ENCODE measurements around the gene ACVR1B. TPM values are rescaled to one million over a fixed set of nuclear protein-coding genes. Genes with fewer than 3 reads are reported as not detected.

ACVR1B gene
- total RNA-seq, 2 experiments from 2014 or later = 5.5 to 5.7 TPM

DNA sequence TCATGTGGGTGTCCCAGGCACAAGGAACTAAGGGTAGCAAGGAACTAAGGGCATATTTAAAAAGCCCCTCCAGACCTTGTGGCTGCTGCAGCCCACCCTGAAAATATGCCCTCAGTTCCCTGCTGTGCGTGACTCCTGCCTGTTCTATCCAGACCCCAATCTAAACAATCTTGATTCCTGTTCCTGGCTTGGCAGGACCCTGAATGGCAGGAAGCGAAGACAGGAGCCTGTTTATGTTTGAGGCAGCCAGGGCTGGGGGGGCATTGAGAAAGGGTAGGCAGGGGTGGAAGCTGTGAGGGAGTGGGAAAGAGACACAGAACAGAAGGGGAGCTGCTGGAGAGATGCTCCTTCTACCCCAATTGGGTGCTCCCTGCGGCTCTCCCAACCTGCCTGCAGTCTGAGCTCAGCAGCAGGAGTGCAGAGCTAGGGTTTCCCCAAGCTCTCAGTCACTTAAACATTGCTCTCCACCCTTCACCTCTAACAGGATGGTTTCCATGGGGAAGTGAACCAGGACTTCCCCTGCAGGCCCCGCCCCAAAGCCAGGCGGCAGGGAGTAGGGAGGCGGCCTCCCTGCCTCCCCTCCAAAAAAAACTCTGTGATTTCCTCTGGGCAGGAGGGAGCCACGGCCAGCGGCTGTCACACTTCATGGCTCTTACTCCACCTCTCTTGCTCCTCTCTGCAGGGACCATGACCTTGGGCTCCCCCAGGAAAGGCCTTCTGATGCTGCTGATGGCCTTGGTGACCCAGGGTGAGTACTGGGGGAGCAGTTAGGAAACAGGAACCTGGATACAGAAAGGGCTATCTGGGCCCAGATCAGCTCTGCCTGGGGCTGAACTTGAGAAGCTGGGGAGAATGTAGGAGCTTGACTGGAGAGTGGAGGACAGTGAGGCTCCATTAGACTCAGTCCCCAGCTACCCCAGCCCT is 39.4 kb upstream of the ACVR1B start:
- no peak overlapping the region for H3K4me3 Mint-ChIP-seq
- POLR2A ChIA-PET = no interaction called here
- H3K36me3 Mint-ChIP-seq (ENCODE audit: low read depth) = no peaks in the 10 kb centered on the region
- CTCF ChIA-PET = interaction anchor here (0.7 to 1.8 kb wide), 6 partner anchors 10 to 114 kb away, joined by 3 to 8 read pairs (median 4); no protein-coding TSS in a partner anchor
- no peak for DNase-seq
- no peak overlapping the region for H3K27ac Mint-ChIP-seq
- no peaks in the 10 kb centered on the region for H3K4me1 Mint-ChIP-seq
- H3K27me3 Mint-ChIP-seq = peaks cover 31% of the 10 kb centered on the region
- no peaks in the 10 kb centered on the region for H3K9me3 Mint-ChIP-seq

DNA sequence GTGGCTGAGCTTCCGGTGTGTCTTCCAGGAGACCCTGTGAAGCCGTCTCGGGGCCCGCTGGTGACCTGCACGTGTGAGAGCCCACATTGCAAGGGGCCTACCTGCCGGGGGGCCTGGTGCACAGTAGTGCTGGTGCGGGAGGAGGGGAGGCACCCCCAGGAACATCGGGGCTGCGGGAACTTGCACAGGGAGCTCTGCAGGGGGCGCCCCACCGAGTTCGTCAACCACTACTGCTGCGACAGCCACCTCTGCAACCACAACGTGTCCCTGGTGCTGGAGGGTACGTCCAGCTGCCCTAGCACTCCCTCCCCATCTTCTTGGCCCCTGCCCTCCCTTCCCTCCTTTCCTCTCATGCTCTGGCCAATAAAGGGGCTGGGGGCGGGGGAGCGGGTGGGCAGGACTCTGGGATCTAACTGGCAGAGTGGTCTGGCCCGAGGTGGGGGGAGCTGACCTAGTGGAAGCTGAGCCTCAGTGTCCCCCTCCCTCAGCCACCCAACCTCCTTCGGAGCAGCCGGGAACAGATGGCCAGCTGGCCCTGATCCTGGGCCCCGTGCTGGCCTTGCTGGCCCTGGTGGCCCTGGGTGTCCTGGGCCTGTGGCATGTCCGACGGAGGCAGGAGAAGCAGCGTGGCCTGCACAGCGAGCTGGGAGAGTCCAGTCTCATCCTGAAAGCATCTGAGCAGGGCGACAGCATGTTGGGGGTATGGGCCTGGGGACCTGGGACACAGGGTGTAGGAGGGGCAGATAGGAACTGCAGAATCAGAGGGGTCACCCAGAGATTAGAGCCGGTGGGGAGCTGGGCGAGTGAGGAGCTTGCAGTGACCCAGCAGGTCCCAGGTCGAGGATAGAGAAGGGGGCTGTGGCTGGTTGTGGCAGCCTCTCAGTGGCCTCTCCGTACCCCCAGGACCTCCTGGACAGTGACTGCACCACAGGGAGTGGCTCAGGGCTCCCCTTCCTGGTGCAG is 38.1 kb upstream of the ACVR1B start:
- no peak overlapping the region for H3K27ac Mint-ChIP-seq
- H3K36me3 Mint-ChIP-seq (ENCODE audit: low read depth) = no peaks in the 10 kb centered on the region
- no peaks in the 10 kb centered on the region for H3K4me1 Mint-ChIP-seq
- H3K4me3 Mint-ChIP-seq = no peak overlapping the region
- H3K27me3 Mint-ChIP-seq = peaks cover 24% of the 10 kb centered on the region
- no peaks in the 10 kb centered on the region for H3K9me3 Mint-ChIP-seq
- ChIA-PET CTCF (interaction anchor here (0.7 to 1.8 kb wide), 5 partner anchors 9 to 113 kb away, joined by 3 to 8 read pairs (median 4); no protein-coding TSS in a partner anchor), POLR2A (no interaction called here)
- DNase-seq = no peak

DNA sequence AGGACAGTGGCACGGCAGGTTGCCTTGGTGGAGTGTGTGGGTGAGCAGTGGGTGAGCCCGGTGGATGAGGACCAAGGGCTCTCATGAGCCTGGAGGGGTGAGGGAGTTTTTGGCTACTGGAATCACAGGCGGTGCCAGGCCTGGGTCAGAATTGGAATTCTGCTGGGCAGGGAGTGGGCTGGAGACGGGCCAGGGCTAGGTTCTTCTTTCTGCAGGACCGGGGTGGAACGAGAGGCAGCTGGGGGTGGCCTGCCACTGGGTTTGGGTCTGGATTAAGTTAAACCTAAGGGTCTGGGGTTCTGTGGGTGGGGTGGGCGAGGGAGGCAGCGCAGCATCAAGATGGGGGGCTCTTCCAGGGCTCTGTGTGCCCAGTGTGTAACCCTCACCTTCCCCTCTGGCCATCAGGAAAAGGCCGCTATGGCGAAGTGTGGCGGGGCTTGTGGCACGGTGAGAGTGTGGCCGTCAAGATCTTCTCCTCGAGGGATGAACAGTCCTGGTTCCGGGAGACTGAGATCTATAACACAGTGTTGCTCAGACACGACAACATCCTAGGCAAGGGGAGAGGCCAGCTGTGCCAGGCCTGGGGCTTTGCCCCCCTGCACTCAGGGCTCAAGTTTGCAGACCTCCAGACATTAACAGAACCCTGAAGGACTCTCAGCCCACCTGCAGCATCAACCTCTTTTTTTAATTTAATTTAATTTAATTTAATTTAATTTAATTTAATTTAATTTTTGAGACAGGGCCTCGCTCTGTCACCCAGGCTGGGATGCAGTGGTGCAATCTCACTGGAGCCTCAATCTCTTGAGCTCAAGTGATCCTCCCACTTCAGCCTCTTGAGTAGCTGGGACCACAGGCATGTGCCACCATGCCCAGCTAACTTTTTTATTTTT is 37.2 kb upstream of the ACVR1B start:
- Mint-ChIP-seq H3K27me3 (peaks cover 16% of the 10 kb centered on the region), H3K36me3 (ENCODE audit: low read depth) (no peaks in the 10 kb centered on the region), H3K4me1 (no peaks in the 10 kb centered on the region), H3K27ac (no peak overlapping the region), H3K9me3 (no peaks in the 10 kb centered on the region), H3K4me3 (no peak overlapping the region)
- CTCF ChIA-PET = interaction anchor here (1.1 to 1.8 kb wide), 2 partner anchors 10 to 57 kb away, joined by 3 to 5 read pairs; no protein-coding TSS in a partner anchor
- POLR2A ChIA-PET = no interaction called here
- DNase-seq = no peak

DNA sequence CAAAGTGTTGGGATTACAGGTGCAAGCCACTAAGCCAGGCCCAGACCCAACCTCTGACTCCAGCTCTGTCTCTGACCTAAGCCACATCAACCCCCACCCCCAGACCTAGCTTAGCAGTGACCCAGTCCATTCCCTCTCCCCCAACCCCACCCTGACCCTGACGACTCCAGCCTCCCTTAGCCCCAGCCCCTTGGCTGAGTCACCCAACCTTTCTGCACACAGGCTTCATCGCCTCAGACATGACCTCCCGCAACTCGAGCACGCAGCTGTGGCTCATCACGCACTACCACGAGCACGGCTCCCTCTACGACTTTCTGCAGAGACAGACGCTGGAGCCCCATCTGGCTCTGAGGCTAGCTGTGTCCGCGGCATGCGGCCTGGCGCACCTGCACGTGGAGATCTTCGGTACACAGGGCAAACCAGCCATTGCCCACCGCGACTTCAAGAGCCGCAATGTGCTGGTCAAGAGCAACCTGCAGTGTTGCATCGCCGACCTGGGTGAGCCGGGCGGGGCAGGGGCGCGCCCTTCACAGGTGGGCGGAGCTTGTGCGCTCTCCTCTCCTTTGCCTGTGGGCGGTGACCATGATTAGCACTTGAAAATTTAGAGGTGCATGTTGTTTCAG is 36.4 kb upstream of the ACVR1B start:
- ChIA-PET POLR2A (no interaction called here), CTCF (interaction anchor here (1.1 kb wide), 1 partner anchor 56 kb away, joined by 3 read pairs; no protein-coding TSS in a partner anchor)
- no peak overlapping the region for H3K4me3 Mint-ChIP-seq
- no peaks in the 10 kb centered on the region for H3K9me3 Mint-ChIP-seq
- peak overlapping the region; percentile 54 for H3K27ac Mint-ChIP-seq
- DNase-seq = no peak
- no peaks in the 10 kb centered on the region for H3K4me1 Mint-ChIP-seq
- H3K27me3 Mint-ChIP-seq = peaks cover 8% of the 10 kb centered on the region
- no peaks in the 10 kb centered on the region for H3K36me3 Mint-ChIP-seq (ENCODE audit: low read depth)

DNA sequence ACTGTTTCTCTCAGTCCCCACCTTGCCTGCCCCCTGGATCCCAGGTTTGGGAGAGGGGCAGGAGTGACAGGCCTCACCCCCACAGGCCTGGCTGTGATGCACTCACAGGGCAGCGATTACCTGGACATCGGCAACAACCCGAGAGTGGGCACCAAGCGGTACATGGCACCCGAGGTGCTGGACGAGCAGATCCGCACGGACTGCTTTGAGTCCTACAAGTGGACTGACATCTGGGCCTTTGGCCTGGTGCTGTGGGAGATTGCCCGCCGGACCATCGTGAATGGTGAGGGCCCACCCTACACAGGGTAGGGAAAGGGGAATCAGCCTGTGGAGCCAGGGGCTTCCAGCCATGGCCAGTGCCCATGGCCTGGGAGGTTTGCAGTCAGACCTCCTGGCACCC is 35.5 kb upstream of the ACVR1B start:
- Mint-ChIP-seq H3K4me3 (no peak overlapping the region), H3K27ac (no peak overlapping the region), H3K4me1 (no peaks in the 10 kb centered on the region), H3K36me3 (ENCODE audit: low read depth) (no peaks in the 10 kb centered on the region), H3K9me3 (no peaks in the 10 kb centered on the region), H3K27me3 (peaks cover 4% of the 10 kb centered on the region)
- no peak for DNase-seq
- ChIA-PET POLR2A (no interaction called here), CTCF (no interaction called here)

DNA sequence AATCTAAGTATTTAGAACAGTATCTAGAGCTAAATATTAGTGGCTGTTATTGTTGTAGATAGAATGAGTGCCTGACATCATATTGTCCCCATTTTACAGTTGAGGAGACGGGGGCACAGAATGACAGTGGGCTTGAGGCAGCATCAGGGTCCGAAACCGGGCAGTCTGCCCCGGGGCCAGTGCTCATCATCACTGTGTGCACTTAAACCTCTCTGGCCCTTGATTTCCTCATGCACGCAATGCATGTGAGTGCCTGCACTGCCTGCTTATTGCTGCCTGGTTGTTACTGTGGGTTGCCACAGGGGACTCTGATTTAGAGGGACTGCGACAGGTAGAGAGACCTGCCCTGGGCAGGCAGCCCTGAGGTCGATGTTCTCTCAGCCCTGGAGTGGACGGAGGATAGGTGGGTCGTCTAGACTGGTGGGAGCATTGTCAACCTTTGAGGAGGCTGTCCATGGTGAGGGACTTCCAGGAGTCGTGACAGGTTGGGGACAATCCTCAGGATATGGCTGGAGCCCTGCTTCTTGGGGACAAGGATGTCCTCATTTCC is 34.4 kb upstream of the ACVR1B start:
- H3K4me1 Mint-ChIP-seq = no peaks in the 10 kb centered on the region
- no peaks in the 10 kb centered on the region for H3K9me3 Mint-ChIP-seq
- no peaks in the 10 kb centered on the region for H3K27me3 Mint-ChIP-seq
- no peak overlapping the region for H3K27ac Mint-ChIP-seq
- CTCF ChIA-PET = no interaction called here
- no peak for DNase-seq
- H3K4me3 Mint-ChIP-seq = no peak overlapping the region
- POLR2A ChIA-PET = no interaction called here
- no peaks in the 10 kb centered on the region for H3K36me3 Mint-ChIP-seq (ENCODE audit: low read depth)

DNA sequence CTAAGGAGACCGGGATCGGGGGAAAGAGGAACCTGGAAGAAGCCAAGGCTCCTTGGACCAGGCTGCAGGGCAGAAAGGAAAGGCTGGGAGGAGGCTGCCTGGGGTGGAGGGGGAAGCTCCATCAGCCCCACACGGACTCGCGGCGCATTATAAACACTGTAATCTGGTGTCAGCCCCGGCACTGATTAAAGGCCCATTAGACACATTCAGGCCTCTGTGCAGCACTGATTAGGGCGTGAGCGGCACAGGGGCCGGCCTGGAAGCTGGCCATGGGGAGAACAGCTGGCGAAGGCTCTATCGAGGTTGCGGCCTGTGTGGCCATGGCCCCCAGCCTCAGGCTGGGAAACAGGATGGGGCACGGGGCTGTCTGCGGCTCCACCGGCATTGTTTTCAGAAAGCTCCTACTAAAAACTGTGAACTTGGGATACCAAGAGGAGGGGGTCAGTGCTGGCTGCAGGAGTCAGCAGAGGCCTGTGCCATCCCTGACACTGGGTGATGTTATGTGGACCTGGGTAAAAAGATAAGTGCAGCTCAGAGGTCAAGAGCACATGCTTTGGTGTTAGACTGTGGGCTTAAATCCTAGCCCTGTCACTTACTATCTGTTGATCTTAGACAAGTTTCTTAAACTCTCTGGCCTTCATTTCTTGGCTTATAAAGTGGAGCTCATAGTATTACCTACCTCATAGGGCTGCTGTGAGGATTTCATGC is 33.6 kb upstream of the ACVR1B start:
- Mint-ChIP-seq H3K27me3 (no peaks in the 10 kb centered on the region), H3K27ac (no peak overlapping the region), H3K4me3 (no peak overlapping the region), H3K9me3 (no peaks in the 10 kb centered on the region), H3K36me3 (ENCODE audit: low read depth) (no peaks in the 10 kb centered on the region), H3K4me1 (peaks cover under 1% of the 10 kb centered on the region)
- CTCF ChIA-PET = interaction anchor here (1.3 kb wide), 1 partner anchor 107 kb away, joined by 3 read pairs; no protein-coding TSS in a partner anchor
- POLR2A ChIA-PET = no interaction called here
- no peak for DNase-seq

DNA sequence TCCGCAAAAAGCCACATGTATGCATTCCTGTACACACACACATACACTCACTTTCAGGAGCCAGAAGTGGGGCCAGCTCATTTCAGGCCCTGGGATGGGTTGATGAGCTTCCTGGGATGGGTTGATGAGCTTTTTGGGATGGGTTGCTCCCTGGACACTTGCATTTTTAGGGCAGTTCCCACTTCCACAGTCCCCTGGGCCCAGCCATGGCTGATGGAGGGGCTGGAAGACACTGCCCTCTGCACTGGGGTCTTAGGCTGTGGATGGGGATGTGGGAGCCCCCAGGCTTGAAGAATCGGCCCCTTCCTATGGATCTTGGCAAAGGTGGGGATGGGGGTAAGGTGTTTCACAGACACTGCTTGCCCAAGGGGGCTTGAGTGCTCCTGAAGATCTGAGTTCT is 31.5 kb upstream of the ACVR1B start:
- Mint-ChIP-seq H3K9me3 (no peaks in the 10 kb centered on the region), H3K27ac (no peak overlapping the region), H3K4me1 (peaks cover 6% of the 10 kb centered on the region), H3K4me3 (no peak overlapping the region), H3K27me3 (no peaks in the 10 kb centered on the region), H3K36me3 (ENCODE audit: low read depth) (no peaks in the 10 kb centered on the region)
- no peak for DNase-seq
- ChIA-PET POLR2A (no interaction called here), CTCF (no interaction called here)

DNA sequence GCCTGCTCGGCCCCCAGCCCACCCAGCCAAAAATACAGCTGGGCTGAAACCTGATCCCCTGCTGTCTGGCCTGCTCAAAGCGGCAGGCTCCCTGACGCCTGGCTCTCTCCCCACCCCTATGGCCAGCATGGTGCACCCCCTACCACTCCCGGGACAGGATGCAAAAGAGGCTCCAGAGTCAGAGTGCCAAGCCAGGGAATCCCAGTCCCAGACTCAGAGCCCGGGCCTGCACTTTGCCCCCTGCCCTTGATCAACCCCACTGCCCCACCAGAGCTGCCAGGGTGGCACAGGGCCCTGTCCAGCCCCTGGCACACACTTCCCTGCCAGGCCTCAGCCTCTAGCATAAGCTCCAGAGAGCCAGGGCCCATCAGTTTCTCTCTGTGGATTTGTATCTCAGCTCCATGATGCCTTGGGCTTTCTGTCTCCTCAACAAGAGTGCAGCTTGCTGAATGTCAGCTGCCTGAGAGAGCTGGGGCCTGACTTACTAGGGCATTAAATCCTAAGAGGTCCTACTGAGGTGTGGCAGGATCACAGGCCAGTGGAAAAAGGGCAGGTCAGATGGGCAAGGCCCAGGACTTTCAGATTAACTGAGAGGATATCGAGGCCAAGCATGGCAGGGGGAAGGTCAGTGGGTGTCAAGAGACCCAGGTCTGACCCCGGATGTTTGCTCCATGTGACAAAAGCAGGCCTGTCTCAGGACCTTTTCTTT is 30.3 kb upstream of the ACVR1B start:
- H3K4me1 Mint-ChIP-seq = peaks cover 6% of the 10 kb centered on the region
- H3K27ac Mint-ChIP-seq = no peak overlapping the region
- H3K36me3 Mint-ChIP-seq (ENCODE audit: low read depth) = no peaks in the 10 kb centered on the region
- ChIA-PET CTCF (interaction anchor here (0.9 to 2.5 kb wide), 3 partner anchors 9 to 102 kb away, joined by 3 to 8 read pairs (median 8); partner anchors contain the start of gene ACVRL1), POLR2A (no interaction called here)
- no peak overlapping the region for H3K4me3 Mint-ChIP-seq
- no peaks in the 10 kb centered on the region for H3K27me3 Mint-ChIP-seq
- no peaks in the 10 kb centered on the region for H3K9me3 Mint-ChIP-seq
- DNase-seq = no peak

DNA sequence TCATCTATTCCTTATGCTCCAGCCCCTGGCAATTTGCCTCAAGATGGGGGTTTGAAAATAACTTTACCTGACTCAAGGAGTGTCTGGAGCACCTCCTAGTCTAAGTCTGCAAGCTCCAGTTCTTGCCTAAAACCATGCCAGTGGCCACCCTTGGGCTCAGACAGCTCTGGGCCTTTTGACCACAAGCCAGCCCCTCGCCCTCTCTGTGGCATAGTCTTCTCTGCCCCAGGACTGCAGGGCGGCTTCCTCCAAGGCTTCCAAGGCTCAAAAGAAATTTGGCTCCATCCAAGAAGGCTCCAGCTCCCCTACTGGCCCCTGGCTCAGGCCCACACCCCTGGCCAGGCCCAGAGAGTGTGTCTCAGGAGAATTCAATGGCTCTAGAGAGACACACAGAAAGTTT is 29.4 kb upstream of the ACVR1B start:
- H3K4me1 Mint-ChIP-seq = peaks cover 6% of the 10 kb centered on the region
- H3K27me3 Mint-ChIP-seq = no peaks in the 10 kb centered on the region
- H3K4me3 Mint-ChIP-seq = no peak overlapping the region
- no peaks in the 10 kb centered on the region for H3K36me3 Mint-ChIP-seq (ENCODE audit: low read depth)
- no peaks in the 10 kb centered on the region for H3K9me3 Mint-ChIP-seq
- no peak for DNase-seq
- POLR2A ChIA-PET = no interaction called here
- CTCF ChIA-PET = interaction anchor here (0.9 to 2.5 kb wide), 6 partner anchors 10 to 103 kb away, joined by 3 to 8 read pairs (median 4); partner anchors contain the start of gene ACVRL1
- H3K27ac Mint-ChIP-seq = no peak overlapping the region

Measured in activated CD4-positive, alpha-beta T cell treated with anti-CD3 and anti-CD28 coated beads, Interleukin-2, amount 10 ng/mL, durations not matched to agents 7 days and 5 days (primary cell).